ENCODE data around the gene NPB.

NPB gene

DNA sequence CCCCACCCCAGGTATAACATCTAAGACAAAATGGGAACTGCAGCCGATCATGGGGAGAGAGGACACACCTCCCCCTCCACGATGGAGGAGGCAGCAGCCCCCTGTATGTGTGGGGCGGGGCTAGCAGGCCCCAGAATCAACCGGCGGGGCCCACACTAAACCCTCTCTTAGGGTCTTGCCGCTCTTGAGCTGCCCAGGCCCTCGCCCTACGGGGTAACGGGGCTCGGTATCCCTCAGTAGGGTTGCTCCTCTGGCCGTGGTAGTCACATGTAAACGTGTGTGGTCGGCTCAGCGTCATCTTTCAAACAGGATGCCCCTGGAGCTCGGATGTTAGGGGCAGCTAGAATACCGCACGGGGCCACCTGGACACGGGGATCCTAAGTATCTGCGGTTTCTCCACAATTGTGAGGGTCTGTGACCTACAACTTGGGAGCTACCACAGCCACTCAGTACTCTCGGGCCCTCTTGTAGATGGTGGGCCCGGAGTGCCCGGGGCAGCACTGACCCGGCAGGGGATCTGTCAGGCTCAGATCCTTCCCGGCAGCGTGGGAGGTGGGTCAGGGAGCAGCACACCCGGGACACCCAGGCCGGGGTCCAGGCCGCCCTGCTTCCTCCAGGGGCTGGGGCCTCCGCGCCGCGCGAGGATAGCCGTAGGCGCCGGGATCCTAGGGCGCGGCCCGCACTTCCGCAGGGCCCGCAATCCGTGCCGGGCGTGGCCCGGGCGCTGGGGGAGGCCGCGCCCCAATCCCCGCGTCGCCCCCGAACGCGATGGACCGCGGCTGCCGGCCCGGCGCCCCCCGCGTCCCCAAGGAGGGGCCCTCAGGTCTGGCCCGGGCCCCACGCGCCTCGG, 31.7 kb upstream of the NPB start:
- TF ChIP-seq, protein P1, sequence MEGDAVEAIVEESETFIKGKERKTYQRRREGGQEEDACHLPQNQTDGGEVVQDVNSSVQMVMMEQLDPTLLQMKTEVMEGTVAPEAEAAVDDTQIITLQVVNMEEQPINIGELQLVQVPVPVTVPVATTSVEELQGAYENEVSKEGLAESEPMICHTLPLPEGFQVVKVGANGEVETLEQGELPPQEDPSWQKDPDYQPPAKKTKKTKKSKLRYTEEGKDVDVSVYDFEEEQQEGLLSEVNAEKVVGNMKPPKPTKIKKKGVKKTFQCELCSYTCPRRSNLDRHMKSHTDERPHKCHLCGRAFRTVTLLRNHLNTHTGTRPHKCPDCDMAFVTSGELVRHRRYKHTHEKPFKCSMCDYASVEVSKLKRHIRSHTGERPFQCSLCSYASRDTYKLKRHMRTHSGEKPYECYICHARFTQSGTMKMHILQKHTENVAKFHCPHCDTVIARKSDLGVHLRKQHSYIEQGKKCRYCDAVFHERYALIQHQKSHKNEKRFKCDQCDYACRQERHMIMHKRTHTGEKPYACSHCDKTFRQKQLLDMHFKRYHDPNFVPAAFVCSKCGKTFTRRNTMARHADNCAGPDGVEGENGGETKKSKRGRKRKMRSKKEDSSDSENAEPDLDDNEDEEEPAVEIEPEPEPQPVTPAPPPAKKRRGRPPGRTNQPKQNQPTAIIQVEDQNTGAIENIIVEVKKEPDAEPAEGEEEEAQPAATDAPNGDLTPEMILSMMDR (IDR thresholded peaks at IDR 0.05; ENCODE audit: low read depth, low read length), result no peak
- H3K4me3 ChIP-seq (replicated peaks in 1 of 2; ENCODE audit: low read depth in 2 of 2, low read length in 2 of 2), result peak overlapping the region; percentile 78 to 84
- peak; percentile 56 to 65 for DNase-seq (ENCODE audit: low read depth in 2 of 2)

DNA sequence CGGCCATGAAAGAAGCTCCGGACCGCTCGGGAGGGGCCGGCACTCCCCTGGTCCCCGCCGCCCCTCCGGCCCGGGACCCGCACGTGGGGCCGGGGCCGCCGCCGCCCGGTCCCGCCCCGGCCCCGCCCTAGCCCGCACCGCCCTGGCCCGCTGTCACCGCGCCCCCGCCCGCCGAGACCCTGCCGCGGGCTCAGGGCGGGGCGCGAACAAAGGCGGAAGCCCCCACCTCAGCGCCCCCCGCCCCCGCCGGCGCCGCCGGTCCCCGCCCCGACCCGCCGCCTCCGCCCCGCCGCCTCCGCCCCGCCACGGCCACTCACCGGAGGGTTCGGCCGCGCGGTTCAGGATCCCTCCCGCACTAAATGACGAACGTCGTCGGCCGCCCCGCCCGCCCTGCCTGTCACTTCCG, 31.1 kb upstream of the NPB start, which contains the start of gene ARHGDIA:
ARHGDIA (minus strand) TSS at position 357 of the 406 bp plus-strand sequence. CDS start 1,407 bp downstream, outside the sequence.
- TF ChIP-seq, protein P1 (IDR thresholded peaks at IDR 0.05; ENCODE audit: low read depth, low read length), result no peak
- peak within 1 kb of the TSS; percentile 78 to 84 for H3K4me3 ChIP-seq (replicated peaks in 1 of 2; ENCODE audit: low read depth in 2 of 2, low read length in 2 of 2)
- DNase-seq (ENCODE audit: low read depth in 2 of 2), result no peak

DNA sequence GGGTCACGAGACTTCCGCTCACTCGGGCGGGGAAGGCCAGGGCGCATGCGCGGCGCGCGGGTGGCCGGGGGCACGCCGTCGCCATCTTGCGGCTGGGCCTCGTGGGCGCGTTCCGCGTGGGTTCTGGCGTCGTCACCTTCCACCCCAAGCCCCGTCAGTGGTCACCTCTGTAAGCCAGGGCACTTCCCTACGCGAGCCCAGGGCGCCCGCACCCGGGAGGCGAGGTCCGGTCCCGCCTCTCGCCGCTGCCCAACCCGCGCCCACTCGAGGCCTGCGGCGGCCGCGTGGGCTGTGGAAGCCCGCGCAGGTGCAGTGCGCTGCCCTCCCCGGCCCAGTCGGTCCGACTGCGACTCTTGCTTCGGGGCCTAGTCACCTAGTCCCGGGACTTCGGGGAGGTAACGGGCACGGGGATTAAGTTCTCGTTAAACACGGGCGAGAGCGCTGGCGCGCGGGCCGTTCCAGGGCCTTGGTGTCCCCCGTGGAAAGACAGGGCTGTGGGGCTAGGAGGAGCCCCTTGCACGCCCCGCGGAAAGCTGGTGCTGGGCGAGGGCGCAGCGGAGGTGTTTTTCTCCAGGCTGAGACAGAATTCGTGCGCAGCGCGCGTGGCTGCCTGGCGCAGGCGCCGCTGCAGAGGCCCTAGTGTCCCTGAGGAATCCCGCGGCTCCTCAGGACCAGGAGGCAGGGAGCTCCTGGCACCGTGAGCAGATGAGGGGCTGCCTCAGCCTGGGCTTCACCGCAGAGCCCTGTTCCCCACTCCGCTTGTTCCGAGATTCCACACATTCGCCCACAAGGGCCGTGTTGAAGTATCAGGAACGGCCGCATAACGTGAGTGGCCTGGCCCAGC, 30.4 kb upstream of the NPB start:
- DNase-seq (ENCODE audit: low read depth in 2 of 2), result peak; percentile 87 to 94
- H3K4me3 ChIP-seq (replicated peaks in 1 of 2; ENCODE audit: low read depth in 2 of 2, low read length in 2 of 2), result peak overlapping the region; percentile 73 to 84
- TF ChIP-seq, protein P1 (IDR thresholded peaks at IDR 0.05; ENCODE audit: low read depth, low read length), result no peak

DNA sequence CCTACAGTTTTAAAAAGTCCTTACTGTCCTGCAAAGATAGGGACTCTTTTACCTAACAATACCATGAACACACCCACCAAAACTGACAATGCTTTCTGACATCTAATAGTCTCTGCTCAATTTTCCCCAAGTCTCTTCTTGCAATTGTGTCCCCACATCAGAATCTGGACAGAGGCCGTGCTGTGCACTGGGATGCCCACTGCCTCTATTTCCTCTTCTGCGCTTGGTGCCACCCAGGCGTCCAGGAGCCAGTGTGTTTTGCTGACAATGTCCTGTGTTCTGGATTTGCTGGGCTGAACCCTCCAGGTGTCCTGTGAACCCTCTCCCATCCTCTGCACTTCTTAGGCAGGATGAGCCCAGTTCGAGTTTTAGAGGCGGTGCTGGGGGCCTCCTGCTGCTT, 24.5 kb upstream of the NPB start:
- TF ChIP-seq, protein P1 (IDR thresholded peaks at IDR 0.05; ENCODE audit: low read depth, low read length), result no peak
- H3K4me3 ChIP-seq (replicated peaks in 1 of 2; ENCODE audit: low read depth in 2 of 2, low read length in 2 of 2), result no peak overlapping the region

DNA sequence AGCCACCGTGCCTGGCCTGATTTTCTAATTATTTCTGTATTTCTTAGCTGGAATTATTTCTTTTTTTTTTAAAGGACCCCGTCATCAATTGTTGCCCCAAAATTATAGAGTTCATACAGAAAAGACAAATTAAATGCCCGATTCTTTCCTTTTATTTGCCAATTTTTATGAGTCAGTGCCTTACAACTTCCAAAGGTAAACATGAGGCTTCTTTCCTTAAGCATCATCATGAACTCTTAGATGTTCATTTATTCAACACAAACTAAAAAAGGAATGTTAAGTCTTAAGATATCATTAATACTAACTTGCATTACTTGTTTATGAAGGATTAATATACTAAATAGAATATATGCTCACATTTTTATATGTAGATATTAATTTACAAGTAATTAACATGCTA, 23.7 kb upstream of the NPB start:
- no peak for DNase-seq (ENCODE audit: low read depth in 2 of 2)
- TF ChIP-seq, protein P1 (IDR thresholded peaks at IDR 0.05; ENCODE audit: low read depth, low read length), result no peak
- H3K4me3 ChIP-seq (replicated peaks in 1 of 2; ENCODE audit: low read depth in 2 of 2, low read length in 2 of 2), result no peak overlapping the region

More for the DNA sequence above, 24.5 kb upstream of the NPB start:
- DNase-seq (ENCODE audit: low read depth in 2 of 2), result no peak

DNA sequence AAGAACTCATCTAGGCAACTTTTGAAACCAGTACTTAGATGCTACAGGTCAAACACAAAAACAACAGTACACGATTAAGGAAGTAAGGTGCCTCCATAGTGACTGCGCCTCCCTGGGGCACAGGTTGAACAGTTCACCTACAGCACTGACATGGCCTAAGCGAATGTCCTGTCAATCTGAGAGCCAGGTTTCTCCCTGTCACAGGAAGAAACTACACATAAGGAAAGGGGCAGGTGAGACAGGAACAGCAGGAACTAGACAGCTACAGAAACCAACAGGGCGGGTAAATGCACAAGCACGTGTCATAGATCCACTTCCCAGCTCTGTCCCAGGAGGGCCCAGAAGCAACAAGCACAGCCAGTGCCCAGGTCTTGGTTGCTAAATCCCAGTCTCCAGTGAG, 22.9 kb upstream of the NPB start:
- H3K4me3 ChIP-seq (replicated peaks in 1 of 2; ENCODE audit: low read depth in 2 of 2, low read length in 2 of 2), result no peak overlapping the region
- TF ChIP-seq, protein P1 (IDR thresholded peaks at IDR 0.05; ENCODE audit: low read depth, low read length), result no peak
- DNase-seq (ENCODE audit: low read depth in 2 of 2), result no peak

Data from cardiac fibroblast (primary cell).